ENCODE data around the gene IGFBP5. TPM values are rescaled to one million over a fixed set of nuclear protein-coding genes. Genes with fewer than 3 reads are reported as not detected.

Gene IGFBP5
- total and polyA plus RNA-seq, 2 donors (not counting 3 experiments of a cell fraction or from before 2014, with no cell fraction given): 0.06 TPM; not detected in 1

- no peaks in the 10 kb centered on the region for H3K36me3 ChIP-seq (ENCODE audit: control insufficient read depth in 2 of 2, extremely low read depth in 1 of 2, insufficient read depth in 2 of 2, low read length in 2 of 2)
- FAIRE-seq (peak; percentile 48), DNase-seq (ENCODE audit: low read depth, low spot score) (peak; percentile 36)
- POLR2A ChIA-PET: no interaction called here
- TSS peak; percentile 25 for BruUV-seq (replicated peaks)
- no peaks in the 10 kb centered on the region for H3K9me3 ChIP-seq (replicated peaks; ENCODE audit: control insufficient read depth, insufficient read depth, low read length)
- peak overlapping the region; percentile 13 to 59 (median 52) for H3K4me3 ChIP-seq (replicated peaks in 1 of 3; ENCODE audit: insufficient read depth in 1 of 3, low read depth in 1 of 3, low read length in 3 of 3)
- peak overlapping the region; percentile 53 for H3K27ac ChIP-seq (ENCODE audit: insufficient read depth, low read depth, low read length)
- peaks cover 5 to 6% of the 10 kb centered on the region in 2 experiments for H3K27me3 ChIP-seq (ENCODE audit: control insufficient read depth in 2 of 2, insufficient read depth in 2 of 2, low read length in 2 of 2)
- no peaks in the 10 kb centered on the region for H4K20me1 ChIP-seq (replicated peaks; ENCODE audit: control insufficient read depth, extremely low read depth, insufficient read depth, low read length)
- dilution Hi-C loops (cut with MboI; ENCODE audit: extremely low pct_ligation_motif_present, low sequenced_read_pairs): no loop called here
- H3K4me1 ChIP-seq (ENCODE audit: control insufficient read depth, extremely low read depth, insufficient read depth, low read length): peaks cover 30% of the 10 kb centered on the region
- H3K79me2 ChIP-seq (ENCODE audit: control insufficient read depth, insufficient read depth, low read length): peaks cover 20% of the 10 kb centered on the region
- CTCF ChIA-PET: interaction anchor here (1.0 to 3.3 kb wide), 5 partner anchors 16 to 119 kb away, joined by 3 to 20 read pairs (median 4); no protein-coding TSS in a partner anchor
- no peak for TF ChIP-seq MAX (IDR thresholded peaks at IDR 0.05; ENCODE audit: insufficient read depth, insufficient read length)
- peak in 1 of 2 donors; percentile 1 for TF ChIP-seq CTCF (IDR thresholded peaks at IDR 0.05; ENCODE audit: extremely low read depth in 1 of 2, insufficient read depth in 1 of 2, low read depth in 1 of 2, low read length in 2 of 2)
- H2AFZ ChIP-seq (ENCODE audit: low read depth, low read length): peak overlapping the region; percentile 49
- H3K9ac ChIP-seq (replicated peaks; ENCODE audit: extremely low read depth, insufficient read depth, low read length): peak overlapping the region; percentile 57
- peak overlapping the region; percentile 79 for H3K4me2 ChIP-seq (ENCODE audit: insufficient read depth, low read length)
- H3K9me1 ChIP-seq (replicated peaks; ENCODE audit: control insufficient read depth, extremely low read depth, insufficient read depth, low read length): no peaks in the 10 kb centered on the region
- intact Hi-C loops (cut with micrococcal nuclease): loop anchor here (1.0 to 10.0 kb wide), 4 partner anchors 100 to 520 kb away; no protein-coding TSS in a partner anchor
These were observed 60.2 kb downstream of the IGFBP5 start for GRCh38 chr2:216635171-216635570.

GRCh38 chr2:216634370-216635148, 60.8 kb downstream of the IGFBP5 start:
- POLR2A ChIA-PET: no interaction called here
- no peaks in the 10 kb centered on the region for H4K20me1 ChIP-seq (replicated peaks; ENCODE audit: control insufficient read depth, extremely low read depth, insufficient read depth, low read length)
- peaks cover 20% of the 10 kb centered on the region for H3K79me2 ChIP-seq (ENCODE audit: control insufficient read depth, insufficient read depth, low read length)
- H3K27me3 ChIP-seq (ENCODE audit: control insufficient read depth in 2 of 2, insufficient read depth in 2 of 2, low read length in 2 of 2): peaks cover 6 to 9% of the 10 kb centered on the region in 2 experiments
- no peaks in the 10 kb centered on the region for H3K36me3 ChIP-seq (ENCODE audit: control insufficient read depth in 2 of 2, extremely low read depth in 1 of 2, insufficient read depth in 2 of 2, low read length in 2 of 2)
- CTCF ChIA-PET: interaction anchor here (1.1 to 3.3 kb wide), 4 partner anchors 19 to 118 kb away, joined by 3 to 20 read pairs (median 4); no protein-coding TSS in a partner anchor
- H3K9me3 ChIP-seq (replicated peaks; ENCODE audit: control insufficient read depth, insufficient read depth, low read length): no peaks in the 10 kb centered on the region
- intact Hi-C loops (cut with micrococcal nuclease): loop anchor here (1.0 to 10.0 kb wide), 4 partner anchors 99 to 520 kb away; no protein-coding TSS in a partner anchor
- H3K4me2 ChIP-seq (ENCODE audit: insufficient read depth, low read length): peak overlapping the region; percentile 79
- H2AFZ ChIP-seq (ENCODE audit: low read depth, low read length): peak overlapping the region; percentile 80
- H3K4me3 ChIP-seq (replicated peaks in 1 of 3; ENCODE audit: insufficient read depth in 1 of 3, low read depth in 1 of 3, low read length in 3 of 3): peak overlapping the region; percentile 52 to 79 (median 59)
- H3K4me1 ChIP-seq (ENCODE audit: control insufficient read depth, extremely low read depth, insufficient read depth, low read length): peaks cover 30% of the 10 kb centered on the region
- peak; percentile 28 for FAIRE-seq
- TF ChIP-seq FOS (IDR thresholded peaks at IDR 0.05; ENCODE audit: borderline replicate concordance, insufficient read depth, low read length) (no peak), EZH2 (IDR thresholded peaks at IDR 0.05; ENCODE audit: borderline replicate concordance, low read depth, low read length, severe bottlenecking) (no peak), JUN (IDR thresholded peaks at IDR 0.05; ENCODE audit: borderline replicate concordance, insufficient read depth, insufficient read length, low read depth) (no peak), CTCF (IDR thresholded peaks at IDR 0.05; ENCODE audit: extremely low read depth in 1 of 2, insufficient read depth in 1 of 2, low read depth in 1 of 2, low read length in 2 of 2) (no peak), GATA2 (IDR thresholded peaks at IDR 0.05; ENCODE audit: insufficient read depth, insufficient read length, low read depth, low read length) (no peak), MYC (IDR thresholded peaks at IDR 0.05; ENCODE audit: low read depth, low read length) (no peak), MAX (IDR thresholded peaks at IDR 0.05; ENCODE audit: insufficient read depth, insufficient read length) (no peak), POLR2A (IDR thresholded peaks at IDR 0.05; ENCODE audit: low read depth, low read length) (no peak), POLR2AphosphoS5 (IDR thresholded peaks at IDR 0.05; ENCODE audit: insufficient read depth, low read depth, low read length) (no peak)
- peak overlapping the region; percentile 53 for H3K27ac ChIP-seq (ENCODE audit: insufficient read depth, low read depth, low read length)
- peak; percentile 29 for DNase-seq (ENCODE audit: low read depth, low spot score)
- H3K9me1 ChIP-seq (replicated peaks; ENCODE audit: control insufficient read depth, extremely low read depth, insufficient read depth, low read length): no peaks in the 10 kb centered on the region
- H3K9ac ChIP-seq (replicated peaks; ENCODE audit: extremely low read depth, insufficient read depth, low read length): peak overlapping the region; percentile 57
- dilution Hi-C loops (cut with MboI; ENCODE audit: extremely low pct_ligation_motif_present, low sequenced_read_pairs): no loop called here
- no TSS peak for BruUV-seq (replicated peaks)
